Measurements from ENCODE around the gene EHBP1L1.

The EHBP1L1 gene

DNA sequence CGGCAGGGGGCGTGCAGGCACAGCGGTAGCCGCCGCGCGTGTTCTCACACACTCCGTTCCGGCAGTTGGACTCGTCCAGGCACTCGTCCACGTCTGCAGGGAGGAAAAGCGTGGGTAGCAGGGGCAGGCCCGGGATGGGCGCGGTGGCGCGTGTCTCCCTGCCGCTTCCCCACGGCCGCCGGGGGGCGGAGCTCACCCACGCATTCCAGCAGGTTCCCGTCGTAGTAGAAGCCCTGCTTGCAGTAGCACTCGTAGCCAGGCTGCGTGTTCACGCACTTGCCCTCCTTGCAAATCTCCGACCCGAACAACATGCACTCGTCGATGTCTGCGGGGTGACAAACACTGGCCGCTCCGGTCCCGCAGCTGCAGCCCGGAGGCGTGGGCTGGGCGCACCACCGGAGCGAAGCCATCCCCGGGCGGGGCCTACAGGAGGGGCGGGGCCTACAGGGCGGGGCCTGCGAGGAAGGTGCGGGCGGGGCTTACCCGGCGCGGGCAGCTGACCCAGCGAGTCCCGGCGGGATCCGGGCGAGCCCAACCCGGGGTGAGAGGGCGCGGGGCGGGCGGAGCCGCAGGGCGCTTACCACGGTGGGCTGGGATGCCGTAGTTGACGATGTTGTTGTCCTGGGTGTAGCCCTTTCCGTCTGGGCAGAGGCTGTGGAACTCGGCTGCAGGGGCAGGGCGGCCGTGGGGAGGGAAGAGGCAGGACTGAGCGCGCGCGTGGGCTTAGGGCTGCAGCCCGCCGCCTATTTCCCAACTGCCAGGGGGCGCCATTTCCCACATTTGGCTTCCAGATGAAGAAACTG is 35.4 kb upstream of the EHBP1L1 start (continued):
- TF ChIP-seq ZNF175 (tag by site-specific recombination; IDR thresholded peaks at IDR 0.05) (no peak), ZNF394 (tag by site-specific recombination; IDR thresholded peaks at IDR 0.05; ENCODE audit: borderline replicate concordance) (peak; percentile 40; the same call in 1 of the 2 replicates), ZNF600 (tag by site-specific recombination; IDR thresholded peaks at IDR 0.05) (peak; percentile 81), ZNF76 (tag by site-specific recombination; IDR thresholded peaks at IDR 0.05; ENCODE audit: borderline replicate concordance, low read depth) (peak; percentile 52; the same call in 1 of the 2 replicates), ZNF211 (tag by site-specific recombination; IDR thresholded peaks at IDR 0.05; ENCODE audit: low read depth) (no peak), SCRT1 (tag by site-specific recombination; IDR thresholded peaks at IDR 0.05; ENCODE audit: borderline replicate concordance) (0 out of 2 replicates have a peak, but pooled peaks have one; percentile 17), ZNF146 (tag by site-specific recombination; IDR thresholded peaks at IDR 0.05) (no peak), ZNF626 (tag by site-specific recombination; IDR thresholded peaks at IDR 0.05) (no peak), ZNF302 (tag by site-specific recombination; IDR thresholded peaks at IDR 0.05; ENCODE audit: low read depth) (no peak), ZNF354C (tag by site-specific recombination; IDR thresholded peaks at IDR 0.05; ENCODE audit: borderline replicate concordance, low read depth) (no peak), ZNF324 (tag by site-specific recombination; IDR thresholded peaks at IDR 0.05) (peak; percentile 44; the same call in 1 of the 2 replicates), ZNF404 (tag by site-specific recombination; IDR thresholded peaks at IDR 0.05) (no peak), ZNF629 (tag by site-specific recombination; IDR thresholded peaks at IDR 0.05) (peak; percentile 56), ZNF548 (tag by site-specific recombination; IDR thresholded peaks at IDR 0.05) (no peak), ZNF391 (tag by site-specific recombination; IDR thresholded peaks at IDR 0.05; ENCODE audit: borderline replicate concordance, low read depth) (0 out of 2 replicates have a peak, but pooled peaks have one; percentile 22), ZSCAN16 (tag by site-specific recombination; IDR thresholded peaks at IDR 0.05) (no peak), SALL2 (tag by site-specific recombination; IDR thresholded peaks at IDR 0.05; ENCODE audit: borderline replicate concordance) (no peak), ZNF664 (tag by site-specific recombination; IDR thresholded peaks at IDR 0.05) (no peak), MEIS1 (CRISPR knock-in tag; IDR thresholded peaks at IDR 0.05; ENCODE audit: borderline replicate concordance) (no peak), ZNF658 (tag by site-specific recombination; IDR thresholded peaks at IDR 0.05) (no peak), ZNF777 (tag by site-specific recombination; IDR thresholded peaks at IDR 0.05; ENCODE audit: borderline replicate concordance) (no peak), ZNF37A (tag by site-specific recombination; IDR thresholded peaks at IDR 0.05) (no peak), SETDB1 (IDR thresholded peaks at IDR 0.05; ENCODE audit: insufficient read length, low read length) (no peak), ZNF473 (tag by site-specific recombination; IDR thresholded peaks at IDR 0.05) (no peak)
- TF ChIP-seq, protein P1, sequence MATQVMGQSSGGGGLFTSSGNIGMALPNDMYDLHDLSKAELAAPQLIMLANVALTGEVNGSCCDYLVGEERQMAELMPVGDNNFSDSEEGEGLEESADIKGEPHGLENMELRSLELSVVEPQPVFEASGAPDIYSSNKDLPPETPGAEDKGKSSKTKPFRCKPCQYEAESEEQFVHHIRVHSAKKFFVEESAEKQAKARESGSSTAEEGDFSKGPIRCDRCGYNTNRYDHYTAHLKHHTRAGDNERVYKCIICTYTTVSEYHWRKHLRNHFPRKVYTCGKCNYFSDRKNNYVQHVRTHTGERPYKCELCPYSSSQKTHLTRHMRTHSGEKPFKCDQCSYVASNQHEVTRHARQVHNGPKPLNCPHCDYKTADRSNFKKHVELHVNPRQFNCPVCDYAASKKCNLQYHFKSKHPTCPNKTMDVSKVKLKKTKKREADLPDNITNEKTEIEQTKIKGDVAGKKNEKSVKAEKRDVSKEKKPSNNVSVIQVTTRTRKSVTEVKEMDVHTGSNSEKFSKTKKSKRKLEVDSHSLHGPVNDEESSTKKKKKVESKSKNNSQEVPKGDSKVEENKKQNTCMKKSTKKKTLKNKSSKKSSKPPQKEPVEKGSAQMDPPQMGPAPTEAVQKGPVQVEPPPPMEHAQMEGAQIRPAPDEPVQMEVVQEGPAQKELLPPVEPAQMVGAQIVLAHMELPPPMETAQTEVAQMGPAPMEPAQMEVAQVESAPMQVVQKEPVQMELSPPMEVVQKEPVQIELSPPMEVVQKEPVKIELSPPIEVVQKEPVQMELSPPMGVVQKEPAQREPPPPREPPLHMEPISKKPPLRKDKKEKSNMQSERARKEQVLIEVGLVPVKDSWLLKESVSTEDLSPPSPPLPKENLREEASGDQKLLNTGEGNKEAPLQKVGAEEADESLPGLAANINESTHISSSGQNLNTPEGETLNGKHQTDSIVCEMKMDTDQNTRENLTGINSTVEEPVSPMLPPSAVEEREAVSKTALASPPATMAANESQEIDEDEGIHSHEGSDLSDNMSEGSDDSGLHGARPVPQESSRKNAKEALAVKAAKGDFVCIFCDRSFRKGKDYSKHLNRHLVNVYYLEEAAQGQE (tag by site-specific recombination; IDR thresholded peaks at IDR 0.05) = no peak
- TF ChIP-seq, protein P2, sequence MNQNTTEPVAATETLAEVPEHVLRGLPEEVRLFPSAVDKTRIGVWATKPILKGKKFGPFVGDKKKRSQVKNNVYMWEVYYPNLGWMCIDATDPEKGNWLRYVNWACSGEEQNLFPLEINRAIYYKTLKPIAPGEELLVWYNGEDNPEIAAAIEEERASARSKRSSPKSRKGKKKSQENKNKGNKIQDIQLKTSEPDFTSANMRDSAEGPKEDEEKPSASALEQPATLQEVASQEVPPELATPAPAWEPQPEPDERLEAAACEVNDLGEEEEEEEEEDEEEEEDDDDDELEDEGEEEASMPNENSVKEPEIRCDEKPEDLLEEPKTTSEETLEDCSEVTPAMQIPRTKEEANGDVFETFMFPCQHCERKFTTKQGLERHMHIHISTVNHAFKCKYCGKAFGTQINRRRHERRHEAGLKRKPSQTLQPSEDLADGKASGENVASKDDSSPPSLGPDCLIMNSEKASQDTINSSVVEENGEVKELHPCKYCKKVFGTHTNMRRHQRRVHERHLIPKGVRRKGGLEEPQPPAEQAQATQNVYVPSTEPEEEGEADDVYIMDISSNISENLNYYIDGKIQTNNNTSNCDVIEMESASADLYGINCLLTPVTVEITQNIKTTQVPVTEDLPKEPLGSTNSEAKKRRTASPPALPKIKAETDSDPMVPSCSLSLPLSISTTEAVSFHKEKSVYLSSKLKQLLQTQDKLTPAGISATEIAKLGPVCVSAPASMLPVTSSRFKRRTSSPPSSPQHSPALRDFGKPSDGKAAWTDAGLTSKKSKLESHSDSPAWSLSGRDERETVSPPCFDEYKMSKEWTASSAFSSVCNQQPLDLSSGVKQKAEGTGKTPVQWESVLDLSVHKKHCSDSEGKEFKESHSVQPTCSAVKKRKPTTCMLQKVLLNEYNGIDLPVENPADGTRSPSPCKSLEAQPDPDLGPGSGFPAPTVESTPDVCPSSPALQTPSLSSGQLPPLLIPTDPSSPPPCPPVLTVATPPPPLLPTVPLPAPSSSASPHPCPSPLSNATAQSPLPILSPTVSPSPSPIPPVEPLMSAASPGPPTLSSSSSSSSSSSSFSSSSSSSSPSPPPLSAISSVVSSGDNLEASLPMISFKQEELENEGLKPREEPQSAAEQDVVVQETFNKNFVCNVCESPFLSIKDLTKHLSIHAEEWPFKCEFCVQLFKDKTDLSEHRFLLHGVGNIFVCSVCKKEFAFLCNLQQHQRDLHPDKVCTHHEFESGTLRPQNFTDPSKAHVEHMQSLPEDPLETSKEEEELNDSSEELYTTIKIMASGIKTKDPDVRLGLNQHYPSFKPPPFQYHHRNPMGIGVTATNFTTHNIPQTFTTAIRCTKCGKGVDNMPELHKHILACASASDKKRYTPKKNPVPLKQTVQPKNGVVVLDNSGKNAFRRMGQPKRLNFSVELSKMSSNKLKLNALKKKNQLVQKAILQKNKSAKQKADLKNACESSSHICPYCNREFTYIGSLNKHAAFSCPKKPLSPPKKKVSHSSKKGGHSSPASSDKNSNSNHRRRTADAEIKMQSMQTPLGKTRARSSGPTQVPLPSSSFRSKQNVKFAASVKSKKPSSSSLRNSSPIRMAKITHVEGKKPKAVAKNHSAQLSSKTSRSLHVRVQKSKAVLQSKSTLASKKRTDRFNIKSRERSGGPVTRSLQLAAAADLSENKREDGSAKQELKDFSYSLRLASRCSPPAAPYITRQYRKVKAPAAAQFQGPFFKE (tag by site-specific recombination; IDR thresholded peaks at IDR 0.05; ENCODE audit: borderline replicate concordance) = no peak
- TF ChIP-seq, protein P3, sequence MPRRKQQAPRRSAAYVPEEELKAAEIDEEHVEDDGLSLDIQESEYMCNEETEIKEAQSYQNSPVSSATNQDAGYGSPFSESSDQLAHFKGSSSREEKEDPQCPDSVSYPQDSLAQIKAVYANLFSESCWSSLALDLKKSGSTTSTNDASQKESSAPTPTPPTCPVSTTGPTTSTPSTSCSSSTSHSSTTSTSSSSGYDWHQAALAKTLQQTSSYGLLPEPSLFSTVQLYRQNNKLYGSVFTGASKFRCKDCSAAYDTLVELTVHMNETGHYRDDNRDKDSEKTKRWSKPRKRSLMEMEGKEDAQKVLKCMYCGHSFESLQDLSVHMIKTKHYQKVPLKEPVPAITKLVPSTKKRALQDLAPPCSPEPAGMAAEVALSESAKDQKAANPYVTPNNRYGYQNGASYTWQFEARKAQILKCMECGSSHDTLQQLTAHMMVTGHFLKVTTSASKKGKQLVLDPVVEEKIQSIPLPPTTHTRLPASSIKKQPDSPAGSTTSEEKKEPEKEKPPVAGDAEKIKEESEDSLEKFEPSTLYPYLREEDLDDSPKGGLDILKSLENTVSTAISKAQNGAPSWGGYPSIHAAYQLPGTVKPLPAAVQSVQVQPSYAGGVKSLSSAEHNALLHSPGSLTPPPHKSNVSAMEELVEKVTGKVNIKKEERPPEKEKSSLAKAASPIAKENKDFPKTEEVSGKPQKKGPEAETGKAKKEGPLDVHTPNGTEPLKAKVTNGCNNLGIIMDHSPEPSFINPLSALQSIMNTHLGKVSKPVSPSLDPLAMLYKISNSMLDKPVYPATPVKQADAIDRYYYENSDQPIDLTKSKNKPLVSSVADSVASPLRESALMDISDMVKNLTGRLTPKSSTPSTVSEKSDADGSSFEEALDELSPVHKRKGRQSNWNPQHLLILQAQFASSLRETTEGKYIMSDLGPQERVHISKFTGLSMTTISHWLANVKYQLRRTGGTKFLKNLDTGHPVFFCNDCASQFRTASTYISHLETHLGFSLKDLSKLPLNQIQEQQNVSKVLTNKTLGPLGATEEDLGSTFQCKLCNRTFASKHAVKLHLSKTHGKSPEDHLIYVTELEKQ (tag by site-specific recombination; IDR thresholded peaks at IDR 0.05; ENCODE audit: borderline replicate concordance) = no peak
